Naive thymus-derived CD8-positive, alpha-beta T cell (primary cell): ENCODE results near the gene PLP2. TPM values are rescaled to one million over a fixed set of nuclear protein-coding genes. Genes with fewer than 3 reads are reported as not detected.

ENCODE experiments used
- ATAC-seq, 2 donors: fragments of 150-1000 bp; cut with Tn5 transposase in 1 of 2; sonication (Bioruptor Pico), chemical (Tn5 transposase) in 1 of 2; 1 replicate in 1 of 2; 2 replicates in 1 of 2; pipeline ENCODE4 v1.10.0; 2021; ENCODE audit warnings: mild to moderate bottlenecking in 2 of 2, moderate library complexity in 2 of 2
- POLR2A ChIA-PET: fragments of 350-600 bp; sonication (Branson Sonifier 250); formaldehyde crosslinking; loops from one replicate; lab custom pipeline; 2021; ENCODE audit warnings: antibody characterized with exemption; lab: Charles Lee
- DNase-seq, 10 donors: peaks; one replicate each; pipeline versions ENCODE4 v3.0.0 to v3.0.0-alpha.2; 2020 to 2022
- H3K27ac Mint-ChIP-seq, 10 donors: one replicate each; pipeline ENCODE4 v1.8.0; 2020 to 2022; ENCODE audit warnings: mild to moderate bottlenecking in 10 of 10, mixed read lengths in 10 of 10, moderate library complexity in 4 of 10, inconsistent platforms in 1 of 10
- H3K27me3 Mint-ChIP-seq, 5 donors: one replicate each; pipeline ENCODE4 v1.8.0; 2021 to 2022; ENCODE audit warnings: mixed read lengths in 5 of 5
- H3K36me3 Mint-ChIP-seq, 3 donors: one replicate each; pipeline ENCODE4 v1.8.0; 2020 to 2022; ENCODE audit warnings: mixed read lengths in 3 of 3, mild to moderate bottlenecking in 2 of 3, inconsistent platforms in 1 of 3
- H3K4me1 Mint-ChIP-seq, 4 donors: one replicate each; pipeline ENCODE4 v1.8.0; 2021 to 2022; ENCODE audit warnings: mixed read lengths in 4 of 4
- H3K4me3 Mint-ChIP-seq, 10 donors: one replicate each; pipeline ENCODE4 v1.8.0; 2020 to 2022; ENCODE audit warnings: mild to moderate bottlenecking in 10 of 10, mixed read lengths in 10 of 10, moderate library complexity in 6 of 10, inconsistent platforms in 1 of 10
- H3K9me3 Mint-ChIP-seq, 9 donors: one replicate each; pipeline ENCODE4 v1.8.0; 2020 to 2022; ENCODE audit warnings: mixed read lengths in 9 of 9, mild to moderate bottlenecking in 3 of 9, inconsistent platforms in 1 of 9, moderate library complexity in 1 of 9
- polyA plus RNA-seq, 3 donors: library from polyadenylated mRNA; unstranded; fragments of 300-500 nt; fragmentation: Illumina TruSeq; gene quantifications; one replicate each; pipeline ENCODE4 v1.2.3, GENCODE V29; 2021
- total RNA-seq, 8 experiments: library from RNA in 2 of 8; stranded (reverse) in 2 of 8; gene quantifications; one replicate each; pipeline ENCODE4 v1.2.3 and lab custom pipeline; 2021 to 2026

Gene PLP2
- total and polyA plus RNA-seq, 5 experiments from 2014 or later, result 6.4 to 141 (median 117) TPM

- POLR2A ChIA-PET, result no interaction called here
- ATAC-seq (no peak), DNase-seq (no peak)
- Mint-ChIP-seq H3K27me3 (no peaks in the 10 kb centered on the region), H3K27ac (peak overlapping the region in 1 of 10 donors; percentile 75), H3K4me1 (peaks cover 0 to 6% (median 3%) of the 10 kb centered on the region in 4 donors), H3K9me3 (no peaks in the 10 kb centered on the region), H3K36me3 (no peaks in the 10 kb centered on the region), H3K4me3 (no peak overlapping the region)
Observed at GRCh38 chrX:49204017-49204416, 32.3 kb downstream of the PLP2 start.

- Mint-ChIP-seq H3K27ac (no peak overlapping the region), H3K4me3 (no peak overlapping the region), H3K36me3 (no peaks in the 10 kb centered on the region), H3K9me3 (no peaks in the 10 kb centered on the region), H3K4me1 (peaks cover 0 to 6% (median under 1%) of the 10 kb centered on the region in 4 donors), H3K27me3 (no peaks in the 10 kb centered on the region)
- DNase-seq (no peak), ATAC-seq (no peak)
- POLR2A ChIA-PET, result no interaction called here
Observed at GRCh38 chrX:49204709-49205108, 33.0 kb downstream of the PLP2 start.

GRCh38 chrX:49205443-49205842, 33.7 kb downstream of the PLP2 start:
- Mint-ChIP-seq H3K4me1 (peaks cover 0 to 6% (median 2%) of the 10 kb centered on the region in 4 donors), H3K9me3 (no peaks in the 10 kb centered on the region), H3K4me3 (no peak overlapping the region), H3K36me3 (no peaks in the 10 kb centered on the region), H3K27ac (no peak overlapping the region), H3K27me3 (no peaks in the 10 kb centered on the region)
- DNase-seq, result no peak
- ATAC-seq, result no peak
- POLR2A ChIA-PET, result no interaction called here

- Mint-ChIP-seq H3K27ac (no peak overlapping the region), H3K9me3 (no peaks in the 10 kb centered on the region), H3K4me1 (peaks cover 0 to 4% (median 0%) of the 10 kb centered on the region in 4 donors), H3K4me3 (no peak overlapping the region), H3K36me3 (no peaks in the 10 kb centered on the region), H3K27me3 (no peaks in the 10 kb centered on the region)
- no peak for ATAC-seq
- POLR2A ChIA-PET, result interaction anchor here (0.5 kb wide), 1 partner anchor 206 kb away, joined by 3 read pairs; no protein-coding TSS in a partner anchor
- DNase-seq, result no peak
Observed at GRCh38 chrX:49206543-49206942, 34.8 kb downstream of the PLP2 start.

- H3K4me3 Mint-ChIP-seq, result no peak overlapping the region
- ATAC-seq, result no peak
- POLR2A ChIA-PET, result no interaction called here
Observed at GRCh38 chrX:49208399-49208798, 36.7 kb downstream of the PLP2 start.

GRCh38 chrX:49209434-49210251, 37.9 kb downstream of the PLP2 start:
- peak in 2 of 10 donors; percentile 16 to 20 for DNase-seq
- peak overlapping the region in 9 of 10 donors; percentile 22 to 61 (median 26) for H3K4me3 Mint-ChIP-seq
- ATAC-seq, result peak; percentile 54 to 74
- no peaks in the 10 kb centered on the region for H3K36me3 Mint-ChIP-seq
- H3K9me3 Mint-ChIP-seq, result peaks cover 0 to 13% (median 0%) of the 10 kb centered on the region in 9 donors
- no peaks in the 10 kb centered on the region for H3K27me3 Mint-ChIP-seq
- H3K4me1 Mint-ChIP-seq, result peaks cover 0 to 4% (median 0%) of the 10 kb centered on the region in 4 donors
- POLR2A ChIA-PET, result interaction anchor here (0.6 to 2.0 kb wide), 2 partner anchors 9 to 319 kb away, joined by 3 to 5 read pairs; partner anchors contain the start of gene SYP
- H3K27ac Mint-ChIP-seq, result peak overlapping the region in 2 of 10 donors; percentile 38 to 49

More at GRCh38 chrX:49208399-49208798, 36.7 kb downstream of the PLP2 start:
- no peaks in the 10 kb centered on the region for H3K27me3 Mint-ChIP-seq
- peaks cover 0 to 4% (median 0%) of the 10 kb centered on the region in 4 donors for H3K4me1 Mint-ChIP-seq
- no peak for DNase-seq
- peak overlapping the region in 1 of 10 donors; percentile 62 for H3K27ac Mint-ChIP-seq
- H3K36me3 Mint-ChIP-seq, result no peaks in the 10 kb centered on the region
- H3K9me3 Mint-ChIP-seq, result peaks cover 0 to 11% (median 0%) of the 10 kb centered on the region in 9 donors

- Mint-ChIP-seq H3K27me3 (no peaks in the 10 kb centered on the region), H3K27ac (no peak overlapping the region), H3K4me1 (peaks cover 0 to 4% (median 0%) of the 10 kb centered on the region in 4 donors), H3K36me3 (no peaks in the 10 kb centered on the region), H3K4me3 (no peak overlapping the region), H3K9me3 (peaks cover 0 to 13% (median 0%) of the 10 kb centered on the region in 9 donors)
- ATAC-seq (no peak), DNase-seq (no peak)
- POLR2A ChIA-PET, result interaction anchor here (2.0 kb wide), 1 partner anchor 10 kb away, joined by 5 read pairs; the partner anchor contains the start of gene SYP
Observed at GRCh38 chrX:49210406-49210805, 38.7 kb downstream of the PLP2 start.

- Mint-ChIP-seq H3K4me3 (no peak overlapping the region), H3K27me3 (no peaks in the 10 kb centered on the region), H3K27ac (peak overlapping the region in 1 of 10 donors; percentile 31), H3K4me1 (peaks cover 0 to 4% (median 0%) of the 10 kb centered on the region in 4 donors), H3K9me3 (peaks cover 0 to 13% (median 0%) of the 10 kb centered on the region in 9 donors), H3K36me3 (no peaks in the 10 kb centered on the region)
- DNase-seq (no peak), ATAC-seq (no peak)
- POLR2A ChIA-PET, result no interaction called here
Observed at GRCh38 chrX:49211074-49211473, 39.4 kb downstream of the PLP2 start.

- ATAC-seq (no peak), DNase-seq (no peak)
- no peak overlapping the region for H3K4me3 Mint-ChIP-seq
- H3K4me1 Mint-ChIP-seq, result peaks cover 0 to 4% (median 0%) of the 10 kb centered on the region in 4 donors
- no peak overlapping the region for H3K27ac Mint-ChIP-seq
- no peaks in the 10 kb centered on the region for H3K36me3 Mint-ChIP-seq
- POLR2A ChIA-PET, result no interaction called here
- H3K27me3 Mint-ChIP-seq, result no peaks in the 10 kb centered on the region
- peaks cover 0 to 13% (median 0%) of the 10 kb centered on the region in 9 donors for H3K9me3 Mint-ChIP-seq
Observed at GRCh38 chrX:49212209-49212608, 40.5 kb downstream of the PLP2 start.

GRCh38 chrX:49212861-49213260, 41.2 kb downstream of the PLP2 start:
- Mint-ChIP-seq H3K27me3 (no peaks in the 10 kb centered on the region), H3K9me3 (peaks cover 0 to 13% (median 0%) of the 10 kb centered on the region in 9 donors), H3K36me3 (no peaks in the 10 kb centered on the region), H3K27ac (no peak overlapping the region), H3K4me3 (no peak overlapping the region), H3K4me1 (peaks cover 0 to 4% (median 0%) of the 10 kb centered on the region in 4 donors)
- DNase-seq, result no peak
- POLR2A ChIA-PET, result no interaction called here
- no peak for ATAC-seq

GRCh38 chrX:49214416-49214815, 42.7 kb downstream of the PLP2 start:
- Mint-ChIP-seq H3K27me3 (no peaks in the 10 kb centered on the region), H3K27ac (no peak overlapping the region), H3K4me3 (no peak overlapping the region), H3K4me1 (peaks cover 0 to 4% (median 0%) of the 10 kb centered on the region in 4 donors), H3K36me3 (no peaks in the 10 kb centered on the region), H3K9me3 (peaks cover 0 to 13% (median 0%) of the 10 kb centered on the region in 9 donors)
- no peak for ATAC-seq
- POLR2A ChIA-PET, result no interaction called here
- DNase-seq, result no peak

GRCh38 chrX:49214996-49215526, 43.4 kb downstream of the PLP2 start:
- H3K36me3 Mint-ChIP-seq, result no peaks in the 10 kb centered on the region
- H3K4me3 Mint-ChIP-seq, result no peak overlapping the region

GRCh38 chrX:49220100-49220499, 48.4 kb downstream of the PLP2 start:
- ATAC-seq, result no peak
- H3K27ac Mint-ChIP-seq, result no peak overlapping the region
- no peaks in the 10 kb centered on the region for H3K9me3 Mint-ChIP-seq
- no peaks in the 10 kb centered on the region for H3K27me3 Mint-ChIP-seq
- H3K36me3 Mint-ChIP-seq, result no peaks in the 10 kb centered on the region
- POLR2A ChIA-PET, result interaction anchor here (1.2 kb wide), 1 partner anchor 10 kb away, joined by 4 read pairs; no protein-coding TSS in a partner anchor
- no peak overlapping the region for H3K4me3 Mint-ChIP-seq
- no peak for DNase-seq
- H3K4me1 Mint-ChIP-seq, result peaks cover 0 to 3% (median 2%) of the 10 kb centered on the region in 4 donors

More at GRCh38 chrX:49214996-49215526, 43.4 kb downstream of the PLP2 start:
- Mint-ChIP-seq H3K27me3 (no peaks in the 10 kb centered on the region), H3K4me1 (peaks cover 0 to 5% (median 0%) of the 10 kb centered on the region in 4 donors), H3K9me3 (peaks cover 0 to 13% (median 0%) of the 10 kb centered on the region in 9 donors), H3K27ac (no peak overlapping the region)
- ATAC-seq (no peak), DNase-seq (no peak)
- POLR2A ChIA-PET, result no interaction called here
